G401.6 (cell line): ENCODE results near the gene KLHL22.
A peak's percentile ranks its signal among the peaks of the same experiment; 100 is the strongest.
"Not testable (repeated sequence)": the region's sequence is repeated elsewhere in the genome, so short reads cannot be mapped to it uniquely, and the experiment has no call there.

Experiments used
- FAIRE-seq: peaks from 2 replicates; lab custom pipeline; 2012; peaks lifted over from hg19 to GRCh38; lab: Jason Lieb, UNC

KLHL22 gene

DNA sequence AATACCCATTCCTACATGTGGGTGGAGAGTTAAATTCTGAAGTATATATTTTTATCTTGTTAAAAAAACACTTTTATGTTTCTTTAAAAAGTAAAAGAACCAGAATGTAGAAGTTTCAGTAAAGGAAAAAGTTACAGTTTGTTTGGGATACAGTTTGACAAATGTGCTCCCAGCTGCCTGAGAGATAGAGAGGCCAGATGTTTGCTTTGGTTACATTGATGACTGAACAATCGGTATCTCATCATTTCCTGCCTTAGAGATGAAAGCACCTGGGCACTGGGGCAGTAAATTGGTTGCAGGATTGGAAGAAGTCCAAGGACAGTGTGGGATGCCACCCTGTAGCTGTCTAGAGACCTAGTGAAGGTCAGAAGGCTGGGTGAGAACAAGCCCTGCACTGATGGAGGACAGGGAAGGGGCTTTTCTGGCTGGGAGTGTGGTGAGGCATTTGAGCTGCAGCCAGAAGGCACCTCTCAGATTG lies 28.4 kb upstream of the KLHL22 start:
- FAIRE-seq, result no peak

DNA sequence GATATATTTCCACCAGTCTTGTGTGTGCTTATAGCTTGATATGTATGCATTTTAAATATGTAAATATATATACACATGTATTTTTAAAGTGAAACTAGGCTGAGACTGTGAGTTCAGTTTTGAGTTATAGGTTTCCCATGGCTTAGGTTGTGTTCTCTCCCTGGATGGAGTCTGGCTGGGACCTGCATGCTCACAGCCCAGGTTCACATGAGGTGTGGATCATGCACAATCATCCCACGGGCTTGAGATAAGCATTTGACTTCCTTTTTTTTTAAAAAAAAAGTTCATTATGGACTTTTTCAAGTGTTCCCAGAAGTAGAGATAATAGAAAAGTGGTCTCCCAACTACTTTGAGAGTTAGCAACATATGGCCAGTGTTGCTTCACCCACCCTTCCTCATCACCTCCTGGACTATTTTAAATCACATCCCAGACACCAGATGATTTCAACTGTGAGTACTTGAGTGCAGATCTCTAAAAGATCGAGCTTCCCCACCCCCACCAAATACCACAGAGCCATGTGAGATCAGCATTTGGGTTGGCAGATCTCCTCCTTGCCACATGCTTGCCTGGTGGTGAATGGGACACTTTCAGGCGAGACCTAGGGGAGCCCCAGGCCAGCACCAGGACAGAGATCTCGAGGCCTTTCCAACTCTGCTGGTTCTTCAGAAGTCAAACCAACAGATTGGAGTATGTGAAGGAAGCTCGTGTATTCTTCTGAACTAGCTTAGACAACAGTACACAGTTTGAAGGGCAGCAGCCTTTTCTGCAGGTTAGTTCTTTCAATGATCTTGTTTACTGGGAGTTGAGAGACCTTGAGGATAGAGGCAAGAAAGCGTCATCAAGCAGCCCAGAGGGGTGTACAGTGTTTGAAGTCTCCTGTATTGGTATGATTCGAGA lies 27.7 kb upstream of the KLHL22 start:
- no peak for FAIRE-seq

DNA sequence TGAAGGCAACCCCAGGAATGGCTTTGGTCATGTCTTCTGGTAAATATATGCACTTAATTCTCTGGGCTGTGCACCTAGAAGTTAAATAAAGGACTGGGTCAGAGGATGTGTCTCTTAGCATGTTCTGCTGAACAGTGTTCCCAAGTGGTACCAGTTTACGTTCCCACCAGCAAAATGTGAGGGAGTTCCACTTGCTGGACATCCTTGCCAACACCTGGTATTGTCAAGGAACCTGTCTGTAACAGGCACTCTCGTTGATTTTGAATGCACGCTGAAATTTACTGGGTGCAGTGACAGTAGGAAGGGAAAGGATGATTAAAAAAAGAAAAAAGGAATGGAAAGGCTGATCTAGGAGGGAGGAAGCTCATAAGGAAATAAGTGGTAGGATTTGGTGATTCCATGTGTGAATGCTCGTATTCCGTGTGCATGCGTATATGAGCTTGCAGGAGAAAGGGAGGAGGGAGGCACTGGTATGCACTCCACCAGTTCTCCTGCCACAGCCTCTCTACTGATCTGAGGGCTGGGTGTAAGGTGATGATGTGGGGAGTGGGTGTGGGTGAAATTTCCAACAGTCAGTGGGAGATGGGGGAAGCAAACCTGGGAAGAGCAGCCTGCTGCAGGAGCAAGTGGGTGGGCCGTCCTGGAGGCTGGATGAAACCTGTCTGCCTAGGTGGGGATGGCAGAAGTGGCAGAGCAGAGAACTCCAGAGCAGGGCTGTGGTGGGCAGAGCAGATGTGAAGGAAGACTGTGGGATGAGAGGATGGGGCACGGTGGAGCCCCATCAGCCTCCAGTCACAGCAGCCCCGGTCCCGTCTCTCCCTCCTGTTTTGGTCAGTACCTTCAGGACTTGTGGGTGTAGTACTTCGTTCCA lies 26.8 kb upstream of the KLHL22 start:
- no peak for FAIRE-seq

DNA sequence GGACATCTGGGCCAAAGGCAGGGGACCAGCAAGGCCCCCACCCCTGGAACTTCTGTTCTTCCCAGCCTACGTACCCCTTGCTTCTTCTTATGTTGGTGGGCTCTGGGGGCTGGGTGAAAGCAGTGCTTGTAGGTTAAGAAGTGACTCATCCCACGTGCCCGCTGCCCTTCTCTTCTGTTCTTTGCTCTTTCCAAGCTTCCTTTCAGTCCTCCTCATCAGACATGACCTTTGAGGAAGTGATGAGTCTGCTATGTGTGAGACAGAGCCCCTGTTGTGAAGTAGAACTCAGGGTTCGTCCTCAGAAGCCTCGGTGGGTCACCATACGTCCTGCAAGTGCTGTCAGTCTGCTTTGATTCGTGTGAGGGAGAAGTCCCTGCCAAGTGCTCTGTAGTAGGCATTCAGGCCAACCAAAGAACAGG lies 24.5 kb upstream of the KLHL22 start:
- FAIRE-seq, result no peak

DNA sequence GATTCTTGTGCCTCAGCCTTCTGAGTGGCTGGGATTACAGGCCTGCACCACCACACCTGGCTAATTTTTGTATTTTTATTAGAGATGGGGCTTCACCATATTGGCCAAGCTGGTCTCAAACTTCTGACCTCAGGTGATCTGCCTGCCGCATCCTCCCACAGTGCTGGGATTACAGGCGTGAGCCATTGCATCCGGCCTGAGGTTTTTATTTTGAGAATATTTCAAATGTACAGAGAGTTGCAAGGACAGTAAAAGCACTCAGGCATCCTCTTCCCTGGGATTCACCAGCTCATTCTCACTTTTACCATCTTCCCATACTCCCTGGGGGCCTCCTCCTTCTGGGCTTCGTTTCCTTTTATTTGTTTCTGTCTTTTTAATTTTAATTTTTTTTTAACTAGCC lies 24.0 kb upstream of the KLHL22 start:
- no peak for FAIRE-seq

DNA sequence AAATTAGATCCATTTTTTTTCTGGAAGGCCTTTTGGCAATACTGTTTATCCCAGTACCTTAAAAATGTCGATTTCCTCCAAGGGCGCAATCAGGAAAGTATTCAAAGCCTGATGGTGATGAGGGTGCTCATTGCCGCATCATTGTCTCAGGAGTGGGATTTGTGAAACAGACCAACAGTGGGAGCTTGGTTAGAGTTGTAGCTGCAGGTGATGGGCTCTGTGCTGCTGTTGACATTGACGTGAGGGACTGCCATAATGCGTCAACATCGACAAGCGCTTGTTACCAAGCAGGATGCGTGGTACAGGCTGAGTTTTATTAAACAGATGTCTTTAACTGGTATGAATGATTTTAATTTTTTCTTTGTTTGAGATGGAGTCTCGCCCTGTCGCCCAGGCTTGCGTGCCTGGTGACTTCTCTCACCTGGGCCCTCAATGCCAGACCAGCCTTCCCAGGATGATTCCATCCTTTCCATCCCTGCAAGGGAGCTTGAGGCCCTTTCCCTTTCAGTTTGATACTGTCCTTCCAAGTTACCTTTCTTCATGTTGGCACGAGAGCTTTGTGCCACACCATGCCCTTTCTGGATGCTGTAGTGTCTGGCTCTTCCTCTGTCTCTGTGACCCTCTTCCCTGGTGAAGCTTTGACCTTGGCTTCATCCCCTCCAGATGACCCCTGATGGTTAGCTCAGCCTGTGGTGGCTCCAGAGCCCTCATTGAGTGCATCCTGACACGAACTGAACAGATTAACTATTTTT lies 22.4 kb upstream of the KLHL22 start:
- no peak for FAIRE-seq

DNA sequence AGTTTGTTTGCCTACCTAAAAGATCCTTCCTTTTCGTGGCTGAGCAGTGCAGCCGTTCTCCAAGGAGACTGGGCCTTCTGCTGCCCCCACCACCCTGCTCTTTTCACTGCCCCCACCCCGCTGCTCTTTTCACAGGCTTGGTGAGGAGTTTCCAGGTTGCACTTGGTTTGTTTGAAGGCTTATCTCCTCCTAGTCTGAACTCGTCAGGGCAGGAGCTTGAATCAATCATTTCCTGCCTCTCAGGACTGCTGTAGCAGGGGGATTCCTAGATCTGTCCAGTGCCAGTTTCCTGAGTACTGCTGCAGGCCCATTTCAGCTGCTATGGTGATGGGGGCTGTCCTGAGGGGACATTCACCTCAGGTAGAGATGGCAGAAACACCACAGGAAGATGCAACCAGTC lies 21.8 kb upstream of the KLHL22 start:
- FAIRE-seq, result no peak

DNA sequence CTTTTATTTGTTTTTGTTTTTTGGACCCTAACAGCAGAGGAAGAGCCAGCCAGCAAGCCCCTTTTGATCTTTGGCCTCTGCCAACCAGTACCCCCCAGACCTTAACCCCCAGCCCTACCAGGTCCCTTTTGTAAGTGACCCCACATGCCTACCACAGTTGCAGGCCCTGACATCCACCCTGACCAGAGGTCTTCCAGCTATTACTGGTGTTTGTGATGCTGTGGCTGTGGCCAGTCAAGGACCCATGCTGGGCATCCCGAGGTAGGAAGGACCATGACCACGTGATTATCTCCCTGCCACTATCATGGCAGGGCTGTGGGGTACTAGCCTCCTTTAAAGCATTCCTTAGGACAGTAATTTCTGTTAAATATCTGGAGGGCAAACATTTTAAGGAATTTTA lies 20.8 kb upstream of the KLHL22 start:
- FAIRE-seq, result no peak

DNA sequence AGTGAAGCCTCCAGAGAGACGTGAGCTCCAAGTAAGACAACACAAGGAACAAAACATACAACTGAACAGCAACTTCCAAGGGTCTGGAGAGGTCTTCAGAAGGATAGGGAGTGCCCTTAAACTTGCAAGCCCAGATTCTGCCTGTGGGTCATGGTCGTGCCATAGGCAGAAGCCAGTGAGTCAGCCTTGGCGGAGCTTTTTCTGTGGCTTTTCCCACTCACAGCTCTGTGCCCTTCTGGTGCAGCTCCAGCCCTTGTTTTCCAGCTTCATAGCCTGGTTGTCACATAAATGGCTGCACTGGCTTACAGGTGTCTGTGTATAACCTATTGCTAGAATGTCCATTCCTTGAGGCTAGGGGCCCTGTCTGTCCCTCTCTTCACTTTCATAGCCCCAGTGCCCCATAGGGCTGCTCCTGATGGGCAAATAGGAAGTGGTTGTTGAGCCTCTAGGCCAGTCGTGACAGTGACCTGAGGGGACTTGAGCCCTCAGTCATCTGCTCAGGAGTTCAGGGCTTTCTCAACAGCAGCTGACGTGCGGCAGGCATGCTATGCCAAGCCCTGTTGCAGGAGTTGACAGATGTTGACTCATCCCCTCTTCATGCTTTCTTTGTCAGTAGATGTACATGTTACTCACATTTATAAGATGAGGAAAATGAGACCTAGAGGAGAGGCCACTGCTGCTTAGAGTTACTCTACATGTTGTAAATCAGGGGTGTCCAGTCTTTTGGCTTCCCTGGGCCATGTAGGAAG lies 19.2 kb upstream of the KLHL22 start:
- no peak for FAIRE-seq

DNA sequence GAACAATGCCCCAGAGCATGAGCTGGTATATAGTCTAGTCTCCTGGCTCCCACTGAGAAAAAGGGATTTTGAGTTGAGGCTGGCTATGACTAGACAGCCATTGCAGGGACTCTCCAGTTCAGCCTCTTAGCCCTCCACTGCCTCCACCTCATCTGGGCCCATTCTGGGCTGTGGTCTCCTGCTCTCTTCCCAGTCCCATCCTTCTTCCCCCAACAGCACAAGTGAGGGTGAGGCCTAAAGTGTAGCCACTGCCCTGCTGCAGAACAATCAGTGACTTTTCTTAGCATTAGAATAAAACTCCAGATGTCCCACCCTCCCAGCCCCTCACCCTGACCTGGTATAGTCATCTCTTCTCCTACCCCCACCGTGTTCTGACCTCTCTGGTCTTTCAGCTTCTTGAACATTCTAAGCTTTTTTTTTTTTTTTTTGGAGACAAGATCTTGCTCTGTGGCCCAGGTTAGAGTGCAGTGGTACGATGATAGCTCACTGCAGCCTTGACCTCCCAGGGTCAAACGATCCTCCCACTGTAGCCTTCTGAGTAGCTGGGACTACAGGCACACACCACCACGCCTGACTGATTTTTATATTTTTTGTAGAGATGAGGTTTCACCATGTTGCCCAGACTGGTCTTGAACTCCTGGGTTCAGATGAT lies 16.1 kb upstream of the KLHL22 start:
- FAIRE-seq, result no peak

DNA sequence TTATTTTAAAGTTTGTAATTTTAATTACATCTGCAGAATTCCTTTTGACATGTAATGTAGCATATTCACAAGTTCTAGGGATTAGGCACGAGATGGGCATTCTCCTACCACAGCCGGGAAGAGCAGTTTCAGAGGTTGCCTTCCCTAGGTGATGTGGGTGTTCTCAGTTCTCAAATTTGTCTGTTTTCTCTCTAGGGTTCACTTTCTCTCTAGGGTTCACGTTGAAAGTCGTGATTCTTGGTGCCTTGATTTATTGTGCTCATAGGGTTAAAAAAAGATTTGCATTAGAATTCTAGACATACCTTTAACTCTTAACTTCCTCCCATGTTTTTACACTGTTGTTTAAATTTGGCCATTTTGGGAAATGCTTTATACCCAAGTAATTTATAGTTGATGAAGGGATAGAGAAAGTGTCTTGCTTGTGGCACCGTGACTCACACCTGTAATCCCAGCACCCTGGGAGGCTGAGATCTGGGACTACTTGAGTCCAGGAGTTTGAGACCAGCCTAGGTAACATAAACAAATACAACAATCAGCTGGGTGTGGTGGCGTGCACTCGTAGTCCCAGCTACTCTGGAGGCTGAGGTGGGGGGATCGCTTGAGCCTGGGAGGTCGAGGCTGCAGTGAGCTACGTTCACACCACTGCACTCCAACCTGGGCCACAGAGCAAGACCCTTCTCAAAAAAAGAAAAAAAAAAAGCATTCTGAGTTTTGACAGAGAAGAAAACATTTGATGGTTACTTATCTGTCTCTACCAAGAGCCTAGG lies 15.4 kb upstream of the KLHL22 start:
- no peak for FAIRE-seq

DNA sequence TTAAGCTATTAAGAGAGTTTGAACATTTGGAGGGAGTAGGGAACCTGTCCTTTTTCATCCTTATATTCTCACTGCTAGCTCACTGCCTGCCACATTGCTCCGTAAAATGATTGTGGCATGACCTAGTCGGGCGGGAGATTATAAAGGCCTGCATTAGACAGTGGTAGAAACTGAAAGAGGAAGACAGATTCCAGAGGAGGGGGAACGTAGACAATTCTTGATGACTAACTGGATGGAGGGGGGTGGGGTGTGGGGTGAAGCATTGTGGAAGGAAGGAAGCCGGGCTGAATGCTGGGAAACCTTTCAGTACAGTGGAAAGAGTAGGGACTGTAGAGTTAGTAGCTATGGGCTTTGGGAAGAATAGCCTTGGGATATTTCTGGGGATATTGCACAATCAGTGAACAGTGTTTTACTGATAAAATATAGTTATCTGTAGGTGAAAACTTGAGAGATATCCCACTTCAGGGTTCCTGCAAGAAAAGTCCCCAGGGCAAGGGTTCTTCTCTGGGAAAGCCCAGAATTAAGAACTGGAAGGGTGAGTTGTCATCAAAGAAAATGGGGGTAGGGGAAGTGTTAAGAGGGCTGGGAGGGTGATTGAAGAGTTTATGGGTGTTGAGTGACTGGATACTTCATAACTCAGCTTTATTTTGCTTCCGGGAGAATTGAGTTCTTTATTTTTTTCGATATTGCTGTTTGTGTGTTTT lies 13.9 kb upstream of the KLHL22 start:
- no peak for FAIRE-seq

DNA sequence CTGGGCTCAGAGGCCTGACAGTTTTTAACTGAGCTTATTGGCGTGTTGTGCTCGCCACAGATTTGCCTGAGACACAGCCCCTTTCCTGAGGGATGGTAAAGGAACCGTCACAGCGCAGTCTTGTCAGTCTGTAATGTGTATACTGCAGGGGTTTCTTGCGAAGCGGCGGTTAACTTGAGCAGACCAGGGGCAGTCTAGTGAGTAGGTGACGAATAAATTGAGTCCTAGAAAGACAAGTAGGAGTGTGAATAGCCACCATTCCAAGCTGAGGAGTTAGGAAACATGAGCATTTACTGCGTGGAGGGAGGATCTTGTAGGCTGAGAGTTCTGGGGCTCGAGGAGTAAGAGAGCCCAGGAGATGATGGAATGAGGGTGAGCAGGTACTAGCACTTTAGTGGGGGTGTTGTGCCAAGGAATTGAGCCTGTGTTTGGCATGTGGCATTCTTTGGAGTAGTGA lies 13.2 kb upstream of the KLHL22 start:
- FAIRE-seq, result no peak

DNA sequence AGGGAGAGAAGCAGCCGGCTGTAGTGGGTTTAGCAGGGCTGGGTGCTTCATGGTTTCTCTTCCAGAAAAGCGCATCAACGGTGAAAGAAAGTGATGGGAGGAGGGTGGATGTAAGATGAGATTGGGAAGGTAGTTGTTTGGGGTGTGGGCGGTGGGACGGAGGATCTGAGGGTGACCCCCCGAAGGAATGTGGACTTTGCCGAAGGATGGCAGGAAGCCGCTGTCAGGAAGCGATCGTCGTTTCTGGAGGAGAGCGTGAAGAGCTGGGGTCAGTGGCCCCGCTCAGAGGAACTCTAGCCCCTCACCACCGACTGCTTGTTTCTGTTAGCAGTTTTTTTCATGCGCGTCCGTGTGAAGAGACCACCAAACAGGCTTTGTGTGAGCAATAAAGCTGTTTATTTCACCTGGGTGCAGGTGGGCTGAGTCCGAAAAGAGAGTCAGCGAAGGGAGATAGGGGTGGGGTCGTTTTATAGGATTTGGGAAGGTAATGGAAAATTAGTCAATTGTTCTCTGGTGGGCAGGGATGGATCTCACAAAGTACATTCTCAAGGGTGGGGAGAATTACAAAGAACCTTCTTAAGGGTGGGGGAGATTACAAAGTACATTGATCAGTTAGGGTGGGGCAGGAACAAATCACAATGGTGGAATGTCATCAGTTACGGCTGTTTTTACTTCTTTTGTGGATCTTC lies 12.6 kb upstream of the KLHL22 start:
- FAIRE-seq, result not testable (repeated sequence)

DNA sequence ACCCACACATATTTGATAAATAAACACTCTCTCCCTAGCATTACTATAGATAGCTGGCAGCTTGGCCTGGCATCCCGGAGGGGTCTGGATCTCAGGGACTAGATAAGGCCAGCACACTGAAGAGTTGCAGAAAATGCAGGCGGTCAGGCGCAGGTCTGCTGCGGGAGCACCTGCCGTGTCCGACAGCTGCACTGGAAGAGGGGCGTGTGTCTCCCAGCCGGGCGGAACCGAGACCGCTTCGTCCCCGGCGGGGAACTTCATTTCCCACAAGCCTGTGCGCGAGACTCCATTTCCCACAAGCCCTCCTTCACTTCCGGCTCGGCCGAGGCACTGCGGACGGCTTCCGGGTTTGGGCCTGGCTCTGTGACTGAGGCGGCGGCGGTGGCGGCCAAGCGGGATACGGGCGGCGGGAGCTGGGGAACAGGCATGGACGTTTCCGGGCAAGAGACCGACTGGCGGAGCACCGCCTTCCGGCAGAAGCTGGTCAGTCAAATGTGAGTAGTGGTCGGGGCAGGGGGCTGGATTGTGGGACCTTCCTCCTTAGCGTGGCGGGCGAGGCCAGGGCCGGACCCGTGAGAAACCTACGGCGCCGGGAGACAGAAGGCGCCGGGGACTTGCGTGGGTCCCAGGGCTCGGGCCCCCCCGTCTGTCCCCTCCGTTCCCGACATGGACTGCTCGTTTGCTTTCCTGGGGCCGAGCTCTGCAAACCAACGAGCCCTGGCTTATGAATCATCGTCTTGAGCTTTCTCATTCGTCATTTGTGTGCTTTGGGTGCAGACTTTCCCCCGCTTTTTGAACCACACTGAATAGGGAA lies 11.9 kb upstream of the KLHL22 start, which contains the start of gene MED15:
TSS of gene MED15 (plus strand) at position 358 of the 814 bp plus-strand sequence. CDS start at position 427, 69 bp downstream.
- peak; percentile 73 for FAIRE-seq

DNA sequence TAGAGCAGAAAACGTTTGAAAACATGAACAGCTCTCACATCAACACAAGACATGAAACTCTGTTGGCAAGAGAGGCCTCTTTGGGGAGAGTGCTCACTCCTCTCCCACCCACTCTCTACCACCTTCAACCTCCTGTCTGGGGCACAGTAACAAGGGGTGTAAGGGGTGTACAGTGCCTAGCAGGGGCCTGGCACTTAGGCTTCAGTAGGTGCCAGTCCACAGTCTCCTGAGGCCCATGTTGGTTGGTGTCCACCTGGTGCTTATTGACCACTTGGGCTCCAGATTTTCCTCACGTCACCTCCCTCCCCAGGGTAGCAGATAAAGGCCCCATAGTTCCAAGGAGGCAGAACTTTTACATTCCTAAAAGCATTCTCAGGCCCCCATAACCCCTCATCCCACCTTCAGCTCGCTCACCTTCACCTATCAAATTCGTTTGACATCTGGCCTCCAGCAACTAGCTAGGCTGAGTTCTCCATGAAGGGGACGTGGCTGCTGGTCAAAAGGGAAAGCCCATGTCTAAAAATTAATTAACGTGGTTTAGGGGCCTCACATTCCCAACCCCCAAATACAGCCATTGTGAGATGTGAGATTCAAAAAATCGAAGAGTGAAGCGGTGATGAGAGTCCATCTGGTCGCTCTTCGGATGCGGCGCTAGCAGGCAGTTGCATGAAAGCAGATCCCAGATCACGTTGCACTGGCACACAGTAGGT lies 11.1 kb upstream of the KLHL22 start:
- FAIRE-seq, result no peak

DNA sequence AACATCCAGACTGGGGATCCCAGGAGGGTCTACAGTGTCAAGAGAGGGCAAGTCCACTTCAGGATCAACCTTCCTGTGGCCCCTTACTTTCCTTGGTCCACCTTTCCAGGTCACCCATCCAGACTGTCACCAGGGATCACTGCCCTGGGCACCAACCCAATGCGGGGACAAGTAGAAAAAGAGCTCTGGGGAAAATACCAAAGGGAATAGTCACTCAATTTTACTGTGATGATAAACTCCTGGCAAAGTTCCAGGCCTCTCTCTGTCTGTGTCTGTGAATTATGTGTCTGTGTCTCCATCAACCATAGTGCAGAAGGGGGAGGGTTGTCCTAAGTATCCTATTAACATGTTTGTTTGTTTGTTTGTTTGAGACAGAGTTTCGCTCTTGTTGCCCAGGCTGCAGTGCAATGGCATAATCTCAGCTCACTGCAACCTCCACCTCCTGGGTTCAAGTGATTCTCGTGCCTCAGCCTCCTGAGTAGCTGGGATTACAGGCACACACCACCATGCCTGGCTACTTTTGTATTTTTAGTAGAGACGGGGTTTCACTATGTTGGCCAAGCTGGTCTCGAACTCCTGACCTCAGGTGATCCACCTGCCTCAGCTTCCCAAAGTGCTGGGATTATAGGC lies 8.8 kb upstream of the KLHL22 start:
- FAIRE-seq, result not testable (repeated sequence)
